ENCODE measurements around the gene PALLD.

Gene PALLD

DNA sequence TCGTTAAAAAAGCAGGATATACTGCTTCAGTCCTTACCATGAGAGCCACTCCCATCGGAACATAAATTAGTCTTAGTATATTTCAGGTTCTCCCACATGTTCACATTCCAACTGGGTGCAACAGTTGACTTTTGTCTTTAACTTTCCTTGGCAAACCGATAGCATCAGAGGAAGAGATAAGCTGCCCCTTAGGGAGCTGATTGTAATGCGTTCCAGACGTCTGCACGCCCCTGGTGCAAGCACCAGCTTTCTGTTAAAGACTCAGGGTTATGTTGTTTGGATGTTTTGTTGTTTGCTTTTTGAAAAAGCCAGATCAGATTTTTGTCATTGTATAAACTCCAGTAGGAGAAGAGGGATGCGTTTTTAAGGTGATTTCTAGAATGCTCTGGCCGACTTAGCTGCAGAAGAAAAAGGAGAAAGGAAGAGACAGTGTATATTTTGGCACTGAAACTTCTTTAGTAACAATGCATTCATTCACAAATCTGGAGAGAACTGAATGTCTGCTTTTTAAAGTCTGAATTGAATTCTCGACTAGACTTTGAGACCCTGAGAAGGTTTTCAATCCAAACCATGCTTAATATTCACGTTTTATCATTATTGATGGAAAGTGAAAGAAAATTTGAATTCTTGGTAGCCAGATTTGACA lies 352.3 kb downstream of the PALLD start:
- DNase-seq (ENCODE audit: low read depth, low spot score): peak; percentile 57

DNA sequence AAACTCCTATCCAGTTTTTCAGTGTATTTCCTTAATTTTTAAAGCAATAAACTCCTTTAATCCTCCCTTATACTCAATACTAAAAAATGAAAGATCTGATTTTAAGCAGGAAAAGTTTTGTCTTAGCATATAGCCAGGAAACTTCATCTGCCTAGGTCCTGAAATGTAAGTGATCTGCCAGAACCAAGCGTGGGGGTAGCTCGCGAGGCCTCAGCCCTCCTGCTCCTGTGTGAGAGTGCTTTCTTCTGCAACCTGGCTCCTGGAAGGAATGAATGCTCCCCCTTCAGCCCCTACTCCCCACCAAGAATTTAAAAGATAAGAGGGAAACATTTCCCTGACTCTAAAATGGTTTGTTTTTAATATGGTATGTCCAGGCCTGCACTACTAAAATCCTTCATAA lies 353.1 kb downstream of the PALLD start:
- DNase-seq (ENCODE audit: low read depth, low spot score): no peak

- DNase-seq (ENCODE audit: low read depth, low spot score): no peak
Measured at GRCh38 chr4:168852387-168852786, 355.5 kb downstream of the PALLD start.

- DNase-seq (ENCODE audit: low read depth, low spot score): no peak
Measured at GRCh38 chr4:168852933-168853713, 356.3 kb downstream of the PALLD start.

GRCh38 chr4:168853770-168854169 lies 356.9 kb downstream of the PALLD start:
- DNase-seq (ENCODE audit: low read depth, low spot score): no peak

DNA sequence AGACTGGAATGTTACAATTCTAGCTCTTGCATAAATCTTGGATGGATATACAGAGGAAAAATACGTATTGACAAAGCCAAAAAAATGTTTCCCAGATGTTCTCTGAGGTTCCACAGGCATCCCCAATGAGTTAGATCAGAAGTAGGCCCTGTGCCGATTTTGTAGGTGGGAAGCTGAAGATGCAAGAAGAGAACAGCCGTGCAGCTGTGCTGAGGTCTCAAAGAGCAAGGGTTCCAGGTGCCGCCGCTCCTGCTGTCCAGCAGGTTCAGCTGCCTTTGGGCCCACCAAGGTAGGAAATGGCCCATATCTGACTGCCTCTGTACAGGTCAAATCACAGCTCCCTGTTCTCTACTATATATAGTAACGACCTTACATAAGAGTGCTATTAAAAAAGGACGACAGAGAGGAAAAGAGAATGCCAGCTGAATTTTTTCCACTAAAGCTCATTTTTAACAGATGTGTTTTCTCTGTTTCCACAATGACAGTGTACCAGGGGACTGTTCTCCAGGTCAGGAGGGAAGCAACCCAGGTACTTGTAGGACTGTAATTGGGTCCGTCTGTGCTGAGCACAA lies 357.6 kb downstream of the PALLD start:
- DNase-seq (ENCODE audit: low read depth, low spot score): no peak

- DNase-seq (ENCODE audit: low read depth, low spot score): no peak
Measured at GRCh38 chr4:168856312-168856711, 359.5 kb downstream of the PALLD start.

- DNase-seq (ENCODE audit: low read depth, low spot score): no peak
Measured at GRCh38 chr4:168857009-168857408, 360.2 kb downstream of the PALLD start.

DNA sequence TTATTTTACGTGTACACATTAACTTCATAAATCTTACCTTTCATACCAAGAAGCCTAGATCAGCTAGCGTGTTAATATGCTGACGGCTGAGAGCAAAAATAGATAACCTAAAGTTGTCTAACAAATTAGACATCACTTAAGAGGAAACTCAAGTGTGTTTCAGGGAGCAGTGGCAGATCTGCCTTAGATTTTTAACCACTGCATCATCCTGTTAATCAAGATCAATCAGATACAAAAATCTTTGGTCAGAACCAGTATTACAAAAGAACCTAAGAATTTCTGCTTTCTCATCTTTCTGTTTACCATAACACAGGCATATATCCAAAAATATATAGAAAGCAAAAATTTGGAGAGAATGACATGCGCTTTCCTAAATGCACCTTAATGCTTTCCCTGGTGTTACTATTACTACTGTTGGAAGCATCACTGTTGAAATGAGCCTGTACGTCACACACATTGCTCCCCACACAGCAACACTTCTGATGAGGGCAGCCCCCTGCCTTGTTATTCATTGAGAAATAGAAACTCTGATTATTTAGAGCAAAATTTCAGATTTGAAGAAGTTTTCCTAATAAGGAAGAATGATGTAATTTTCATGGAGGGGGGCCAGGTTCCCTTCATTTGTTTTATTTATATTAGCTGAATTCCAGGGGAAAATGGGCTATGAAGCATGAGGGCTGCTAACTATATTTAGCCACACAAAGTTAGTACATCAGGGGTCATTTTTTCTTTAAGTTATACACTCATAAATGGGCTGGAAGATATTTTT lies 360.9 kb downstream of the PALLD start:
- DNase-seq (ENCODE audit: low read depth, low spot score): no peak

- DNase-seq (ENCODE audit: low read depth, low spot score): no peak
Measured at GRCh38 chr4:168859100-168859499, 362.2 kb downstream of the PALLD start.

- DNase-seq (ENCODE audit: low read depth, low spot score): no peak
Measured at GRCh38 chr4:168859888-168860694, 363.2 kb downstream of the PALLD start.

GRCh38 chr4:168860827-168861226 lies 364.0 kb downstream of the PALLD start:
- no peak for DNase-seq (ENCODE audit: low read depth, low spot score)

- no peak for DNase-seq (ENCODE audit: low read depth, low spot score)
Measured at GRCh38 chr4:168863719-168864647, 367.1 kb downstream of the PALLD start.

- DNase-seq (ENCODE audit: low read depth, low spot score): no peak
Measured at GRCh38 chr4:168864821-168865541, 368.1 kb downstream of the PALLD start.

DNA sequence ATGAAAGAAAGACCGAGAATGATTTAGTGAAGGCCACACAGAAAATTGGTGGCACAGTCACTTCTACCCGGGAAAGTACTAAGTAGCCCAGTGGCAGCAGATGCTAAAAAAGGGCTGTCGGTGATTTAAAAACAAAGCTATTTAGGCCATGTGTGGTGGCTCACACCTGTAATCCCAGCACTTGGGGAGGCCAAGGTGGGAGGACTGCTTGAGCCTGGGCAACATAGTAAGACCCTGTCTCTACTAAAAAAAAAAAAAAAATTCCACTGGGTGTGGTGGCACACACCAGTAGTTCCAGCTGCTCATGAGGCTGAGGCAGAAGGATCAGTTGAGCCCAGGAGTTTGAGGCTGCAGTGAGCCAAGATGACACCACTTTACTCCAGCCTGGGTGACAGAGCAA lies 369.0 kb downstream of the PALLD start:
- DNase-seq (ENCODE audit: low read depth, low spot score): no peak

- no peak for DNase-seq (ENCODE audit: low read depth, low spot score)
Measured at GRCh38 chr4:168866635-168867034, 369.8 kb downstream of the PALLD start.

DNA sequence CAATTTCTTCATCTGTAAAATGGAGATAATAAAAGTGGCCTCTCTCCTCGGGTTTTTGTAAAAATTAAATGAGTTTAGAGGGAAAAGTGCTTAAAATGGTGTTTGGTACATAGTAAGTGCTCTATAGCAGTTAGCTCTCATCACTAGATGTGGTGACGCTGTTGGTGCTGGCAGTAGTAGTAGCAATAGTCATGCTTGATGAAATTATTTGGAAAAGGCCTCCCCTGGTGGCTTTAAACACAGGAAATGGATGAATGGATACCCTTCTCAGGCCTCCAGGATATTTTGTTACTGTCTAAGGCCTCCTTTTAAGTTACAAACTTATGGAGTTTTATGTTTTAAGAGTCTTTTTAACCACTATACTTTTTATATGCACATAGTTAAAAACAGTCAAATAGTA lies 370.3 kb downstream of the PALLD start:
- DNase-seq (ENCODE audit: low read depth, low spot score): no peak

DNA sequence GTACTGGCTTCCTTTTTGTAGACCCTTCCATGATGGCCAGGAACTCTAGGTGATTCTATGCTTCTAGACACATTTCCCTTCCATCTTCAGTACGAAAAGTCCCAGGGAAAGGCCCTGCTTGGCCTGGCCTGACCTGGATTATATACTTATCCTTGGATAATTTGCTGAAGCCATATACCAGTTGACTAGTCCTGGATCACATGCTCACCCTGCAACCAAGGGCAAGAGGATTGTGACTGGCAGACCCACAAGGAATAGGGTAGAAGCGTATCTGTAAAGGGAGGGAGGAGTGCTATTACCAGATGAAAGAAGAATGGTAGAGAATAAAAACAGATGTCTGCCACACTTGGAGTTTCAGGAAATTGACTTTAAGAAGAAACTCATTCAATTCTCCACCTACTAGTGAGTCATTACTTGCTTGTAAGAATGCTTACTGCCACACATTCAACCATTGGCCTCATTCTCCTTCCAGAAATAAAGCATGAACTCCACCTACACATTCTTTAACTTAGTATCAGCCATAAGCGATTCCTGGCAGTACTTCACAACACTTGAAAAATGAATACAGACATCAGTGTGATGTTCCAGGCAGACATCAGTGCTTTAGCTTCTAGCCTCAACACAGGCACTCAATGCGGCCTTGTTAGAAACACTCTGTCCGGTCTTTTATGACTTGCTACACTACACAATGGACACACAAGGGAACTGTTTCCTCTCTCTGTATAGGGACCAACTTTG lies 371.4 kb downstream of the PALLD start:
- DNase-seq (ENCODE audit: low read depth, low spot score): no peak

- no peak for DNase-seq (ENCODE audit: low read depth, low spot score)
Measured at GRCh38 chr4:168868802-168869201, 371.9 kb downstream of the PALLD start.
